K562 (cell line): Measurements from ENCODE around the gene VKORC1. TPM values are rescaled to one million over a fixed set of nuclear protein-coding genes. Genes with fewer than 3 reads are reported as not detected.

Experiments used
- ATF1 ChIP-seq, 2 experiments: fragments of 450-650 bp in 1 of 2; IDR thresholded peaks; 2 replicates each; pipeline ENCODE4 v1.6.1; 2016; ENCODE audit warnings: missing compliant biosample characterization in 1 of 2, missing genetic modification characterization in 1 of 2
- BRD9 ChIP-seq: fragments of 450-650 bp; IDR thresholded peaks from 2 replicates; pipeline ENCODE4 v1.6.1; 2018; ENCODE audit warnings: low read depth; ENCODE audit not compliant: partially characterized antibody
- BRF2 ChIP-seq: IDR thresholded peaks from 3 replicates; pipeline ENCODE4 v1.6.1; 2011; ENCODE audit warnings: borderline replicate concordance, mild to moderate bottlenecking; ENCODE audit not compliant: insufficient read length, insufficient read depth
- FOS ChIP-seq: IDR thresholded peaks from 3 replicates; pipeline ENCODE4 v1.6.1; 2011; ENCODE audit not compliant: insufficient read length; ENCODE audit errors: extremely low read depth
- JUN ChIP-seq, 2 experiments: sonication (generic) in 1 of 2; formaldehyde crosslinking in 1 of 2; IDR thresholded peaks; 2 replicates each; pipeline versions ENCODE4 v1.6.1 to v1.8.0; 2012 to 2022; ENCODE audit warnings: borderline replicate concordance in 2 of 2, mild to moderate bottlenecking in 2 of 2, improper control_type of control experiment in 1 of 2, low read depth in 1 of 2, low read length in 1 of 2, missing genetic modification reagents in 1 of 2
- MAZ ChIP-seq, 2 experiments: fragments of 450-650 bp in 1 of 2; sonication (generic) in 1 of 2; formaldehyde crosslinking; IDR thresholded peaks in 1 of 2; conservative IDR thresholded peaks in 1 of 2; 2 replicates each; pipeline versions ENCODE4 v1.4.0 to v1.5.0; 2020; ENCODE audit warnings: mild to moderate bottlenecking in 1 of 2, missing genetic modification reagents in 1 of 2
- OTX1 ChIP-seq: fragments of 450-650 bp; formaldehyde crosslinking; IDR thresholded peaks from 2 replicates; pipeline ENCODE4 v1.4.0; 2022; ENCODE audit warnings: mild to moderate bottlenecking
- PML ChIP-seq: IDR thresholded peaks from 2 replicates; pipeline ENCODE4 v1.6.1; 2012; ENCODE audit warnings: low read length, inconsistent platforms
- POLR2A ChIP-seq: fragments of 450-650 bp; conservative IDR thresholded peaks from 2 replicates; pipeline ENCODE4 v1.6.1; 2016
- RB1 ChIP-seq: fragments of 450-650 bp; IDR thresholded peaks from 2 replicates; pipeline ENCODE4 v1.6.1; 2017; ENCODE audit warnings: low read depth, mild to moderate bottlenecking
- SIN3A ChIP-seq, 2 experiments: fragments of 150-350 bp in 1 of 2; IDR thresholded peaks; 2 replicates each; pipeline ENCODE4 v1.6.1; 2011 to 2016; ENCODE audit warnings: borderline replicate concordance in 2 of 2, low read depth in 2 of 2, low read length in 2 of 2, mild to moderate bottlenecking in 2 of 2, moderate library complexity in 2 of 2; ENCODE audit not compliant: control insufficient read depth in 1 of 2
- SIX5 ChIP-seq, 2 experiments: IDR thresholded peaks; 2 replicates each; pipeline ENCODE4 v1.6.1; 2011; ENCODE audit warnings: low read length in 2 of 2, borderline replicate concordance in 1 of 2, low read depth in 1 of 2, mild to moderate bottlenecking in 1 of 2, moderate library complexity in 1 of 2; ENCODE audit not compliant: insufficient read depth in 1 of 2
- ZBTB2 ChIP-seq: fragments of 450-650 bp; IDR thresholded peaks from 2 replicates; pipeline ENCODE4 v1.6.1; 2016; ENCODE audit warnings: antibody characterized with exemption
- ZBTB43 ChIP-seq: sonication (generic); formaldehyde crosslinking; IDR thresholded peaks from 2 replicates; pipeline ENCODE4 v1.8.0; 2023; ENCODE audit warnings: mild to moderate bottlenecking, missing genetic modification reagents
- ZNF551 ChIP-seq: fragments of 250-450 bp; sonication (Bioruptor Pico); IDR thresholded peaks from 2 replicates; pipeline ENCODE4 v1.5.0; 2021; ENCODE audit warnings: mild to moderate bottlenecking, moderate library complexity
- ZNF586 ChIP-seq: fragments of 450-650 bp; formaldehyde crosslinking; conservative IDR thresholded peaks from 2 replicates; pipeline ENCODE4 v1.4.0; 2020; ENCODE audit warnings: mild to moderate bottlenecking, moderate library complexity
- polyA plus RNA-seq, 8 experiments: library from polyadenylated mRNA; depleted of rRNA in 4 of 8; stranded (reverse) in 5 of 8; unstranded in 3 of 8; fragments of >200 nt; fragmentation: Nextera tagmentation in 2 of 8; fragmentation: Illumina TruSeq in 1 of 8; extraction: Ambion mirVana in 2 of 8; extraction: Trizol in 1 of 8; gene quantifications; 2 replicates each; pipeline versions ENCODE4 v1.2.1 to v1.2.3, GENCODE V29; 2011 to 2014; ENCODE audit warnings: inconsistent platforms in 1 of 8, missing spikeins in 1 of 8
- total RNA-seq, 7 experiments: library from RNA; depleted of rRNA in 6 of 7; stranded (reverse); fragments of >200 nt in 6 of 7; fragmentation: Illumina TruSeq in 2 of 7; extraction: Trizol in 2 of 7; gene quantifications; 2 replicates each; pipeline versions ENCODE4 v1.2.1 to v1.2.3, GENCODE V29; 2011 to 2021; ENCODE audit warnings: low replicate concordance in 1 of 7
- TF ChIP-seq, protein P1 (sequence below): sonication (generic); formaldehyde crosslinking; IDR thresholded peaks from 2 replicates; pipeline ENCODE4 v1.9.0; 2022; ENCODE audit warnings: mild to moderate bottlenecking, missing genetic modification reagents
- TF ChIP-seq, protein P2 (sequence below): sonication (generic); IDR thresholded peaks from 2 replicates; pipeline ENCODE4 v1.6.1; 2016
- TF ChIP-seq, protein P3 (sequence below): sonication (generic); formaldehyde crosslinking; IDR thresholded peaks from 2 replicates; pipeline ENCODE4 v1.8.1; 2023; ENCODE audit warnings: mild to moderate bottlenecking, missing genetic modification reagents, moderate library complexity

VKORC1 gene
- total and polyA plus RNA-seq, 9 of the 15 experiments (the other 6 are each of a cell fraction or from before 2014, with no cell fraction given): 30.0 to 119 (median 62.1) TPM

DNA sequence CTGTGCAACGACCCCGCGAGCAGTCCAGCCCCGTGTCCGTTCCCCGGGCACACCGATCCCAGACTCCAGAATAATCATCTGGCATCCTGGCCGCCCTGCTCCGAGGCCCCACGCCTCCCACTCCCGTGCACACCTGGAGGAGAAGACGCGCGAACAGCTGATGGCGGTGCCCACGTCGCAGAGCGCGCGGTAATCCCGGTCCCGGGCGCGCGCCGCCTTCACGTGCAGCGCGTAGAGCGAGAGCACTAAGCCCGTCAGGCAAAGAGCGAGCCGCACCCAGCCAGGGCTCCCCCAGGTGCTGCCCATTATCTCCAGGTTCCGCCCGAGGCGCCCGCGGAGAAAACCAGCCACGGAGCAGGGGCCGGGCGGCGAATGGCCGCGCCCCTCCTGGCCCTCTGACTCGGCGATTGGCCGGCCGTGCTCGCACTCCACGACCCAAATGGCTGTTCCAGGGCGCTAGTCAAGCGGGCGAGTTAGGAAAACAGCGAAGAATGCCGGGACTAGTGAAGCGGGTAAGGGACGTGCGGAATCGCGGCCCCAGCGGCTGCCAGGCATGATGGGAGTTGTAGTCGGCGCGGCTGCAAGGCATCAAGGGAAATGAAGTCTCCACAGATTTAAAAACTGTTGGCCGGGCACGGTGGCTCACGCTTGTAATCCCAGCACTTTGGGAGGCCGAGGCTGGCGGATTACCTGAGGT lies at the start of gene VKORC1 (continued):
- TF ChIP-seq ZBTB2 (peak; percentile 61; the same call in 1 of the 2 replicates), JUN (IDR thresholded peaks at IDR 0.05; ENCODE audit: borderline replicate concordance, low read depth, low read length) (no peak; the same call in 1 of the 2 replicates), JUN (CRISPR knock-in tag; IDR thresholded peaks at IDR 0.05; ENCODE audit: borderline replicate concordance) (peak; percentile 42; the same call in 1 of the 2 replicates), BRF2 (no peak), POLR2A (peak; percentile 77), RB1 (peak; percentile 63; the same call in 1 of the 2 replicates), ZNF586 (no peak), PML (peak; percentile 45; the same call in 1 of the 2 replicates), SIN3A (IDR thresholded peaks at IDR 0.05; ENCODE audit: borderline replicate concordance in 2 of 2, control insufficient read depth in 1 of 2, low read depth in 2 of 2, low read length in 2 of 2) (peak in 1 of 2 experiments; percentile 75; a peak in 1 of 4 replicates), SIX5 (IDR thresholded peaks at IDR 0.05; ENCODE audit: borderline replicate concordance in 1 of 2, insufficient read depth in 1 of 2, low read depth in 1 of 2, low read length in 2 of 2) (peak; percentile 79 to 80; a peak in 3 of 4 replicates), FOS (peak; percentile 45), BRD9 (peak; percentile 10), ATF1 (CRISPR knock-in tag; IDR thresholded peaks at IDR 0.05) (no peak), ATF1 (tag; IDR thresholded peaks at IDR 0.05) (peak; percentile 77), ZBTB43 (0 out of 2 replicates have a peak, but pooled peaks have one; percentile 60), OTX1 (CRISPR knock-in tag) (no peak), ZNF551 (no peak), MAZ (CRISPR knock-in tag; conservative IDR thresholded peaks at IDR 0.05 in 1 of 2, IDR thresholded peaks at IDR 0.05 in 1 of 2) (peak in 1 of 2 experiments; percentile 75; a peak in 3 of 4 replicates)
- TF ChIP-seq, protein P1, sequence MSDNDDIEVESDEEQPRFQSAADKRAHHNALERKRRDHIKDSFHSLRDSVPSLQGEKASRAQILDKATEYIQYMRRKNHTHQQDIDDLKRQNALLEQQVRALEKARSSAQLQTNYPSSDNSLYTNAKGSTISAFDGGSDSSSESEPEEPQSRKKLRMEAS (CRISPR knock-in tag): peak; percentile 80
- TF ChIP-seq, protein P2, sequence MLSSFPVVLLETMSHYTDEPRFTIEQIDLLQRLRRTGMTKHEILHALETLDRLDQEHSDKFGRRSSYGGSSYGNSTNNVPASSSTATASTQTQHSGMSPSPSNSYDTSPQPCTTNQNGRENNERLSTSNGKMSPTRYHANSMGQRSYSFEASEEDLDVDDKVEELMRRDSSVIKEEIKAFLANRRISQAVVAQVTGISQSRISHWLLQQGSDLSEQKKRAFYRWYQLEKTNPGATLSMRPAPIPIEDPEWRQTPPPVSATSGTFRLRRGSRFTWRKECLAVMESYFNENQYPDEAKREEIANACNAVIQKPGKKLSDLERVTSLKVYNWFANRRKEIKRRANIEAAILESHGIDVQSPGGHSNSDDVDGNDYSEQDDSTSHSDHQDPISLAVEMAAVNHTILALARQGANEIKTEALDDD: peak; percentile 99
- TF ChIP-seq, protein P3, sequence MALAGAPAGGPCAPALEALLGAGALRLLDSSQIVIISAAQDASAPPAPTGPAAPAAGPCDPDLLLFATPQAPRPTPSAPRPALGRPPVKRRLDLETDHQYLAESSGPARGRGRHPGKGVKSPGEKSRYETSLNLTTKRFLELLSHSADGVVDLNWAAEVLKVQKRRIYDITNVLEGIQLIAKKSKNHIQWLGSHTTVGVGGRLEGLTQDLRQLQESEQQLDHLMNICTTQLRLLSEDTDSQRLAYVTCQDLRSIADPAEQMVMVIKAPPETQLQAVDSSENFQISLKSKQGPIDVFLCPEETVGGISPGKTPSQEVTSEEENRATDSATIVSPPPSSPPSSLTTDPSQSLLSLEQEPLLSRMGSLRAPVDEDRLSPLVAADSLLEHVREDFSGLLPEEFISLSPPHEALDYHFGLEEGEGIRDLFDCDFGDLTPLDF (CRISPR knock-in tag): peak; percentile 73; the same call in 1 of the 2 replicates
